Body of pancreas (tissue), 4 donors: ENCODE results near the gene SH3PXD2A.

ENCODE experiments used
- CTCF ChIP-seq, 7 experiments: fragments of 450-650 bp in 4 of 7; fragments of 200-600 bp in 3 of 7; sonication (generic) in 3 of 7; IDR thresholded peaks; one replicate each; pipeline ENCODE4 v1.5.1; 2016 to 2019; ENCODE audit warnings: antibody characterized with exemption in 7 of 7
- POLR2A ChIP-seq, 3 donors: fragments of 450-650 bp; IDR thresholded peaks; one replicate each; pipeline ENCODE4 v1.6.1; 2016; ENCODE audit warnings: antibody characterized with exemption in 3 of 3, mild to moderate bottlenecking in 2 of 3

- TF ChIP-seq CTCF (IDR thresholded peaks at IDR 0.05), result no peak
- TF ChIP-seq POLR2A (IDR thresholded peaks at IDR 0.05), result no peak
Measured at GRCh38 chr10:103703941-103704919, 151.1 kb downstream of the SH3PXD2A start.
